GM18858 (cell line): ENCODE measurements around the gene MYO5A.
"Not testable (repeated sequence)": the region's sequence is repeated elsewhere in the genome, so short reads cannot be mapped to it uniquely, and the experiment has no call there.

Source experiments
- ATAC-seq: cut with Tn5 transposase; IDR thresholded peaks from one replicate; pipeline ENCODE4 v1.9.1; 2021; ENCODE audit not compliant: unreplicated experiment

Gene MYO5A

GRCh38 chr15:52546031-52546751 is 17.5 kb upstream of the MYO5A start:
- ATAC-seq, result no peak

DNA sequence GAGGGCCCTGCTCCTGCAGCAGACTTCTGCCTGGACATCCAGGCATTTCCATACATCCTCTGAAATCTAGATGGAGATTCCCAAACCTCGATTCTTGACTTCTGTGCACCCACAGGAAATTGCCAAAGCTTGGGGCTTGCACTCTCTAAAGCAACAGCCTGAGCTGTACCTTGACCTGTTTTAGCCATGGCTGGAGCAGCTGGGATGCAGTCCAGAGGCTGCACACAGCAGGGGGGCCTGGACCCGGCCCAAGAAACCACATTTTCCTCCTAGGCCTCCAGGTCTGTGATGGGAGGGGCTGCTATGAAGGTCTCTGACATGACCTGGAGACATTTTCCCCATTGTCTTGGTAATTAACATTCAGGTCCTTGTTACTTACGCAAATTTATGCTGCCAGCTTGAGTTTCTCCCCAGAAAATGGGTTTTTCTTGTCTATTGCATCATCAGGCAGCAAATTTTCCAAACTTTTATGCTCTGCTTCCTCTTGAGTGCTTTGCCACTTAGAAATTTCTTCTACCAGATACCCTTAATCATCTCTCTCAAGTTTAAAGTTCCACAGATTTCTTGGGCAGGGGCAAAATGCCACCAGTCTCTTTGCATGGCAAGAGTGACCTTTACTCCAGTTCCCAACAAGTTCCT is 11.8 kb upstream of the MYO5A start:
- ATAC-seq, result no peak

DNA sequence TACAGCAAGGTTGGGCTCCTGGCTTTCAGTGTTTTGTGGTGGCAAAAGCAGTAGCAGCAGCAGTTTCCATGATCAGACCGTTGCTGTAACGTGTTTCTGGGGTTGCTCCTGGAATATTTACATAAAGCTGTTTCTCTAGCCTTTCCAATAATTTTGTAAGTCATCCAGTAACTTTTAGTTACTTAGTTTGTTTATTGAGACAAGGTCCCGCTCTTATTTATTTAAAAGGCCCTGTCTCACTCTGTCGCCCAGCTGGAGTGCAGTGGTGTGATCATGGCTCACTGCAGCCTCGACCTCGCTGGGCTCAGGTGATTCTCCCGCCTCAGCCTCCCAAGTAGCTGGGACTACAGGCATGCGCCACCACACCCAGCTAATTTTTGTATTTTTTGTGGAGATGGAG is 8.8 kb upstream of the MYO5A start:
- ATAC-seq, result no peak

- ATAC-seq, result no peak
Observed at GRCh38 chr15:52532427-52532826, 3.7 kb upstream of the MYO5A start.

DNA sequence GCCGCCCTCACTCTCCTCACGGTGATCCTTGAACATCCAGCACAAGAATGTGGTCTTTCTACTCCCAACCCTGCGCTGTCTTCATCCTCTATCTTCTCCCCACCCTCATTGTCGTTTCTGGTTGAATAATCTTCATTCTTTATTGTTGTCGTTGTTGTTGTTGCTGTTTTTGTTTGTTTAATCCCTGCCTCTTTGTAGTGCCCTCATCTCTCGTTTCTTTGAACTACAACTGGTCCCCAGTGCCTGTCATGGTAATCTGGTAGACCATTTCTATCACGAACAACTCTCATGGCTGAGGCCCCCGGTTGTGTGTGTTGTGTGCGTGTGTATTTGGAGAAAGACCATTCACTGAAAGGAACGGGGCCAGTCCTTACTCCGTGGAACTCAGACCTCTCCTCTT is 1.3 kb upstream of the MYO5A start:
- no peak for ATAC-seq

DNA sequence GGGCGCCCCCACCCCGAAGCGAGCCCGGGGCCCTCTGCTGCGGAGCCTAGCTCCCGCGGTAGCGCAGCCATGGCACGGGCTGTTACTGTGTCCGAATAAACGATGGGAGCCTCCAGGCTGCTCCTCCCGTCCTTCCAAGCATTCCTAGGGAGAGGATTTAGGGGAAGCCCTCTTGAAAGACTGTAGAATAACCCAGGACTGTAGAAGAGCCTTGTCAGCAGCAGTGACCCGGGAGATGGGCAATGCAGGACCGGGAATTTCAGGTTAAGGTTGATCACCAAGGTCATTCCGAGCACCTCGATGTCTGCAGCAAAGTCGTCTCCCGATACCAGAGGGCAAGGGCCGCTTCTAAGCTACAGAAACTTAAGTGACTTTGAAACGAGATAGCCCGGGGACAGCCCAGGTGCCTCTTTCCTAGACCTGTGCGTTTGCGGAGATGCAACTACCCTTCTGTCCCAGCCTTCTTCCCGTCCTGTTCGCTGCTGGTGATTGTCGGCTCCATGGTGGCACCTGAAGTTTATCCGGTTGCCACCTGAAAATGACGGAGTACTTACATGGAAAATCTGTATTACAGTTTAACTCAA is 753 bp upstream of the MYO5A start:
- no peak for ATAC-seq

DNA sequence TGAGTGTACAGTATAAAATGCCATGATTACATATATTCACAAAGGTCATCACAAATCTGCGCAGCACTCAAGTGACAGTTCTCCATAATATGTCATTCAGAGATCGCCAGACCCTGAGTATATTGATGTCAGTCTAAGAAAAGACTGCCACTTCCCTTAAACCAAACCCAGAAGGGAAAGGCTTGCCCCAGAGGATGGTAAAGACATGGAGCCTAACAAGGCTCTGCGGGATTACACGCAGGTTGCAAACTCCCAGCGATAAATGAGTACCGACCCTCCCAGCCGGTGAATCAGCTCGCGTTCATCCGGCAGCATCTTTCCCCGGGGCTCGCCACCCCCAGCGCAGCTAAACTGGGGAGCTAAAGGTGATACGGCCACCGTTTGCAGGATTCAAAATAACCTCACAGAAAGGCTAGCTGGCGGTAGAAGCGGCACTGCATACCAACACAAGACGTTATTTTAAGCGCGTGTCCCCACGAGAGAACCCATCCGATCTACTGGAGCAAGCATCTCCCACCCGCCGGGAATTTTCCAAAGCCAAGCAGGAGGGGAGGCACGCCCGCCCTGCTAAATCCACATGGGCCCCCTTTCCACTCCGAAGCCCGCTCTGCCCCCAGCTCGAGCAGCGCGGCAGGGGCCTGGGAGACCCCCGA is 643 bp downstream of the MYO5A start:
- no peak for ATAC-seq

- no peak for ATAC-seq
Observed at GRCh38 chr15:52527196-52527910, 1.3 kb downstream of the MYO5A start.

DNA sequence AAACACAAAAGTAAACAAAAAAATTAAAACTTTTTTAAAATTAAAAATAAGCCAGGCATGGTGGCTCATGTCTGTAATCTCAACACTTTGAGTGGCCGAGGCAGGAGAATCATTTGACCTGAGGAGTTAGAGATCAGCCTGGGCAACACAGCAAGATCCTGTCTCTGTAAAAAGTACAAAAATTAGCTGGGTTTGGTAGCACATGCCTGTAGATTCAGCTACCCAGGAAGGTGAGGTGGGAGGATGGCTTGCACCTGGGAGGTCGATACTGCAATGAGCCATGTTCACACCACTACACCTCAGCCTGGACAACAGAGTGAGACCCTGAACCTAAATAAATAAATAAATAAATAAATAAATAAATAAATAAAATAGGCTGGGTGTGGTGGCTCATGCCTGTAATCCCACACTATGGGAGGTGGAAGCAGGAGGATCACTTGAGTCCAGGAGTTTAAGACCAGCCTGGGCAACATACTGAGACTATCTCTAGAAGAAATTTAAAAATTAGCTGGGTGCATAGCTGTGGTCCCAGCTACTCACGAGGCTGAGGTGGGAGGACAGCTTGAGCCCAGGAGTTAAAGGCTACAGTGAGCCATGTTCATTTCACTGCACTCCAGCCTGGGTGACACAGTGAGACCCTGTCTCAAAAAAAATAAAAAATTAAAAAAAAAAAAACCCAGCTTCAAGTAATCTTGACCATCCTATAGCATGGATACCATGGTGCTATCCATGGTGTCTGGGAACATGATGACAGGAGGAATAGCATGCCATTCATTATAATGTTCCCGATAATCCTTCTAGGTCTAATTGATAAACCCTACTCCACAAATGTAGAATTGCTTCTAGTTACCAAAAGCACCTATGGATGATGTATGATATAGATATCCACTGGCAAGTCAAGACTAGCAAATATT is 4.2 kb downstream of the MYO5A start:
- no peak for ATAC-seq

DNA sequence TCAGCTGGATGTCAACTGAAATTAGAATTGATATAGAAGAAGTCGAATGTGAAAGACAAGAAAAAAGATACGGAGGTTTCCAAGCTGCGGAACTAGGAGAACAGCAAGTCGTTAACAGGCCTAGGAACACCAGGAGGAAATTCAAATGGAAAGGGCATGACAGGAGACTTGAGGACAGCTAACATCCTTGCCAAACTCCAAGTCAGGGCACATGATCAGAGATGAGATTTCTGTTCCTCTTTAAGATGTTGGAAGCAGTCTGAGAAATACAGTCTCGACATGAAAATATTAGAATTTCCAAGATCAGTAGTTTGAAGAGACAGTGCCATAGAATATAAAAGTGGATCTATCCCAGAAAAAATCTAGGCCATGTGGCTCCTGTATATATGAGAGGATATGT is 5.0 kb downstream of the MYO5A start:
- ATAC-seq, result no peak

DNA sequence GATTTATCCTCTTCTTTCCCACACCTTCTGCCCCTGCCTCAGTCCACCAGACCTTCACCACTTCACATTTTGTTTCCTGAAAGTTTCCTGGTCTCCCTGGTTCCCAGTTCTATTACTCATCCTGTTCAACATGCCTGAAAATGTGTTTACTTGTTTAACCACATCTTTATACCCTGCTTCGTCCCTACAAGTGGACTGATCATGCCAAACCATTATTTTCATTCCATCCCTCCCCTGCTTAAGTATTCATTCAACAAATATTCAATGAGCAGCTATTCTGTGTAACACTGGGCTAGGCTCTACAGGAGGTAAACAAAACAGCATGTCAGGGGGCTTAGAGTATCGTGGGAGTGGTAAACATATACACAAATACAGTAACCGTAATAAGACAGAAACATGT is 5.5 kb downstream of the MYO5A start:
- no peak for ATAC-seq

DNA sequence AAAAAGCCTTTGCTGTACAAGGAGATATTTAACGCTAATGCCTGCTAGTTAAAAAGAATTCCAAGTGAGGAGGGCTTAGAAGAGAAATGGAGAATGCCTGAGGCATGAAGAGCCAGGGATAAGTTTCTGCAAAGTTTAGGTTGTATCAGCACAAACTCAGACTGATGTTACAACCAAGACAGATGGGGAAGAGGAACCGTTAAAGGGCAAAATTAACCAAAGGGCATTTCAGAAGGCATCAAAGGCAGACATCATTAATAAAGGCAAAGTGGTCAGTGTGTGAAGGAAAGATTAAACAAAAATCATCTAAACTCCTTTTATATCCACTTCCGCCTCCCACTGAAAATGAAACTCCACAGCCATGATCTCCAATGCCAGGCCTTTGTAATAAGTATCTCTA is 7.0 kb downstream of the MYO5A start:
- ATAC-seq, result no peak

- ATAC-seq, result no peak
Observed at GRCh38 chr15:52520421-52520820, 8.3 kb downstream of the MYO5A start.

- ATAC-seq, result no peak
Observed at GRCh38 chr15:52518487-52519371, 10.0 kb downstream of the MYO5A start.

GRCh38 chr15:52517014-52517413 is 11.7 kb downstream of the MYO5A start:
- ATAC-seq, result no peak

DNA sequence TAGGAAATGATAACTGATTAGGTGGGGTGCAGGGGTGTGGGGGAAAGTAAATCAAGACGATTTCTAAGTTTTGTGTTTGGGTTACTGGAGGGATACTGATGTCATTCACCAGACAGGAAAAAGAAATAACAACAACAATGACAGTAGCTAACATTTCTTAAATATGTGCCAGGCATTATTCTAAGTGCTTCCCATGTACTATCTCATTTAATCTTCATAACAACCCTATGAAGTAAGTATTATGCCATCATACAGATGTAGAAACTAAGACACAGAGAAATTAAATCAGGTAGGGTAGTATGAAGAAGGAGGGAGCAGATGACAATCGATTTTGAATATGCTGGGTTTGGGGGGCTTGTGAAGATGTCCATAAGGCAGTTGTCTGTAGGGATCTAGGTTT is 13.3 kb downstream of the MYO5A start:
- no peak for ATAC-seq

GRCh38 chr15:52514482-52514881 is 14.2 kb downstream of the MYO5A start:
- ATAC-seq, result no peak

GRCh38 chr15:52512869-52513268 is 15.8 kb downstream of the MYO5A start:
- ATAC-seq, result not testable (repeated sequence)

DNA sequence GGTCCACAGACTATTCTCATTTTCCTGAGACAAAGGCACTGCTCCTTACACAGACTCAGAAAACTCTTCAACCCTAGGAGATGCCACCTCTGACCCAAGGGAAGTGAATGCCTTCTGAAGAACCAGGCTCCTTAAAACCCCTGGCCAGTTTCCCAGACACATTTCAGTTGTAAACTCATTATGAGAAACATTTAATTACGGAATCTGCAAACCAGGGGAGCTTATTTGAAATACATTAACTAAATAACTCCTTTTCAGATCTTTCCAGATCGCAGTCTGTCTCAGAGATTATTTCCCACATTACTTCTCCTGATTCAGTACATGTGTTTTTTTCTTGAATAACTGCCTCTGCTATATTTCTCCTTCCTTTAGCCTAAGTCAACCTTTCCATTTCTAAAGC is 17.6 kb downstream of the MYO5A start:
- no peak for ATAC-seq
